Head of caudate nucleus (tissue), 42 donors: ENCODE measurements around the gene KIF21A.

Source experiments
- DNase-seq, 42 donors: peaks; one replicate each; pipeline versions ENCODE4 v3.0.0 to v3.0.0-alpha.2; 2020 to 2021; ENCODE audit warnings: mixed read lengths in 7 of 42
- intact Hi-C: fragments of 100-400 bp; cut with DNase I; formaldehyde crosslinking; loops from one replicate; pipeline ENCODE4 v1.15.0; 2022

Gene KIF21A

GRCh38 chr12:39393179-39393578, 49.7 kb downstream of the KIF21A start:
- DNase-seq: no peak
- intact Hi-C loops: no loop called here

DNA sequence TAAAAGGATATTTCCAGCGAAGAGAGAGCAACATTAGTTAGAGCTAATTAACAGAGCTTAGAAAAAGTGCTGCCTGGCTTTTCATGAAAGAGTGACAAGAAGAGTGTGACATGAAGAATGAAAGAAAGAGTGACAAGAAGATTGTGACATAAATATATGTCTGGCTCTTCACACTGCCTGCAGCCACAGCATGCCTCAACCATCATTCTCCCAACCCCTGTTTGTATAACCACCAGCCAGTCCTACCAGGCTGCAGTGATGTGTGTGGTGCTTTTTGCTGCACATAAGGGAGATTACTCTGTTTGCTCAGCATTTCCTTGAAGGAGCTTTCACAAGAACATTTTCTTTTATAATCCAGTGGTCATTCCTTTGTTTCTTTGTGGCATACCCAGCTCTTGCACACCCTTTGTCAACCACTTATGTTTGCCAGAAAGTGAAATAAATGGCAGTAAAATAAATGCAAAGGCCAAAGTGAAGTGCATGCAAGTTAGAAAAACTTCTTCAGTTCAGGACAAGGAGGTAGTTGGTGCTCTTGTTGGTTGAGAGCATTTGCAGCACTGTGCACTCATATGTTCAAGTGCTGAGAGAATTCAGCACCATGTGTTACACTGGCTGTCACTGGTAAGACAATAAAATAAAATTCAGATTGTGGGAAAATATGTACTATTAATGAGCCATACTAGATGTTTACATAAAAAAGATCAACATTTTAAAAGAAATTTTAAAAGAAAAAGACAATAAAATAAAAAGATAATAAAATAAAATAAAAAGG, 50.6 kb downstream of the KIF21A start:
- no peak for DNase-seq
- intact Hi-C loops: no loop called here

GRCh38 chr12:39390752-39391151, 52.2 kb downstream of the KIF21A start:
- intact Hi-C loops: no loop called here

DNA sequence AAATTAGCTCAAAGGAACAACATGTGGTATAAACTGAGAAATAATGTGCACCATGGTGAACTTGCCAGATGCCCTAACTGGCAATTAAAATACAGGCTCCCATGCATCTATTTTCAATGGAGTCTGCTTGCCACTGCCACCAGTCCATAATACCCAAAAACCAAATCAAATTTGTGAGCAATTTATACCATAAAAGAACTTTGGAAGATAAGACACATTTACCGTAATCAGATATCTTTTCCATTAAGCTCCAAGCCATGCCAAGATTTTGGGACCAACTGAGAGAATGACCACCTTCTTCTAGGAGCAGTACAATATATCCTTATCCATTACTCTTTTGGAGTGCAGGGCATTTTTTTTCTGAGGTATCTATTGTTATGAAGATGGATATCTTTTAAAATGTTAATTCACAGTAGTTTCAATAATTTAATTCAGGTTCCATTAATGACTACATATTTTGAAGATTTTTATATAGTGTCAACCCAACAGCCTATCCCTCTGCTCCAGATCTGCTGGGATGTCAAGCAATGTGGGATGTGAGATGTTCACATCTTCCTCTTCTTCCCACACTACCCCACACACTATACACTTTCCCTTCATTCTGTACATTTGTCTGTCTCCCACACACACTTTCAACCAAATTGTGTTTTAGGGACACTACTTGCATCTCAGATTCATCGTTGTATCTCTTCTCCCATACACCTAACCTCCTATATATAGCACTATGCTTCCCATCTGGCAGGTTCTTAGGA, 53.3 kb downstream of the KIF21A start:
- intact Hi-C loops: no loop called here
- peak in 3 of 42 donors; percentile 35 to 56 (median 55) for DNase-seq

More at GRCh38 chr12:39390752-39391151, 52.2 kb downstream of the KIF21A start:
- DNase-seq: no peak

DNA sequence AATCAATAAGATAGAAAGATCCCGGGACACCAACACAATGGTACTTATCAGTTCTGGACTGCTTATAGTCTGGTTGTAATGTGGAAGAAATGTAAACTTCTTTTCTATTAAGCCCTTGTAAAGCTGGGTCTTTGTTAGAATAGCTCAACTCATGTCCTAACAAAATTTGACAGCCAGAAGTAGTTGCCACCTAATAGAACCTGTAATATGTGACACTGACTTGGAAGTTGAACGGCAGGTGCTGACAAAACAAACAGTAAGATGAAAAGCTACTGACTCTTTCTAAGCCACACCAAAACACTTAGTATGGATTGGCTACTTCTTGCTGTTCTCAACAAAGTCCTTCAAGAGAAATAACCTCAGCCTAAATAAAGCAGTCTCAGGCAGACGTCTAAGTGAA, 56.6 kb downstream of the KIF21A start:
- no peak for DNase-seq
- intact Hi-C loops: no loop called here

GRCh38 chr12:39383114-39383513, 59.8 kb downstream of the KIF21A start:
- intact Hi-C loops: no loop called here
- DNase-seq: no peak

- intact Hi-C loops: no loop called here
- no peak for DNase-seq
Observed at GRCh38 chr12:39380090-39380489, 62.8 kb downstream of the KIF21A start.

DNA sequence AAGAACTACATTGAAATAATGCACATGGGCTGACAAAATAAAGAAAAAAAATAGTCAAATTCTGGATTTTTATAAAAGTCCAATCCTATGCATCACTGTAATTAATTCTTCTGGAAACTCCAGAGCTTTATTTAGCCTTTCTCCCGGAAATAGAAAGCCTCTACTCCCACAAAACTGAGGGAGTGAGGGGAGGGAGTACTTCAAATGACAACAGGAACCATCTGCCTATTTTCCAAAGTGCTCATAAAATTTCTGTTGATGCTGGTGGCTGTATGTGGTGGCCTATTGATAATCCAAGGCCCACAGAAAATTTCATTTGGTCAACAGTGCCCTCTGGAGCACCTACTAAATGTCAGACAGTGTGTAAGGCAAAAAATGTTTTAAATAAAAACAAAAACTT, 64.6 kb downstream of the KIF21A start:
- intact Hi-C loops: no loop called here
- no peak for DNase-seq

DNA sequence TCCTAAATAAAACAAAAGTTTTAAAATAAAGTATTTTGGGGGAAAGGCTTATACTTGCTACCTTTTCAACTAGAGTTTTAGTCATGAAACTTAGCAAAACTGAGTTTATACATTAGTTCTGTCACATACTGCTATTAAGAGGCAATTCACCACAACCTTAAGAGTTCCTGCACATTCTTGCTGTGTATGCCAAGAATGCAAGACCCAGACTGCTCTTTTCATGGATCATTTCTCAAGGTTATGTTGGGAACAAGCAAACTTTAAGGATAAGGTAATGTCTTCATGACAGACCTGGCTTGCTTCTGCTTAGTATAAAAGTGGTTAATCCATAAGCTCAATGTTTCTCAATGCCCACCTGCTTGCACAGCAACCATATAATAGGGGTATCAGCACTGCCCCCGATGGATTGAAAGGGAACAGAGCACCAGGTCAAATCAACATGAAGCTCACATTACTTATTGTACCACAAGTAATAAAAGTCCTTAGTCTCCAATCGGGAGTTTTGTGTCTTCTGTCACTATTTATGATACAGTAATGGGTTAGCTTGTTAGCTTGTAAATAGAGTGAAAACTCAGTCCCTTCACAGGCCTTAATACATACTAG, 67.6 kb downstream of the KIF21A start:
- no peak for DNase-seq

GRCh38 chr12:39372929-39373328, 70.0 kb downstream of the KIF21A start:
- no peak for DNase-seq
- intact Hi-C loops: no loop called here

More for the DNA sequence above, 67.6 kb downstream of the KIF21A start:
- intact Hi-C loops: no loop called here

DNA sequence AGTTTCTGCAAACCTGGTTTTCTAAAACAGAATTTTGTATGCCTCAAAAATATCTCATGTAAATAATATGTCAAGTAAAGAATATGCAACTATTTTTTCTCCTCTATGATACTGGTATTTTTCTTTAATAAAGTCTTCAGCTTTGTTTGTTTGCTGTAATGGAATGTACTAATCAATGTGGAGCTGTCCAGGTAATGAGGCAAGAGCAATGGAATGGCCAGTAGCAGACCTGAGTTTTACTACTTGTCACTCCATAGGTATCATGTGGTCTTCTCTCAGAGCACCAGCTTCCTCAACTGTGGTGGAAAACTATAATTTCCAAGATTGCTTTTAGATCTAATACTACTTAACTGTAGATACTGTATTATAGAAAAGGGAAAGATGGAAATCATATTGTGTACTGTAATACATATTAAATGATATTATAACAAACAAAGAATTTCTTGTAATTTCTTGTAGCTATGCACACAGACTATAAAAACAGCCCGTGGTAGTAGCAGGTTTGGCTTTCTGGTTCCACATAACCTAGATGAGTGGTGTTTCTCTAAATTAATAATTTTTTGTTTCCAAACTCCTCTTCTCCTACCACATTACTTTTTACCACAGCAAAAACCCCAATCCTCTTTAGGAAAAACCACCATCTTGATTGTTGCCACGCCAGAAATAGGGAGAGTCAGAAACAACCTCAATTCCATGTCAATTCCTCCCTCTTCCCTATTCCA, 70.6 kb downstream of the KIF21A start:
- intact Hi-C loops: no loop called here

DNA sequence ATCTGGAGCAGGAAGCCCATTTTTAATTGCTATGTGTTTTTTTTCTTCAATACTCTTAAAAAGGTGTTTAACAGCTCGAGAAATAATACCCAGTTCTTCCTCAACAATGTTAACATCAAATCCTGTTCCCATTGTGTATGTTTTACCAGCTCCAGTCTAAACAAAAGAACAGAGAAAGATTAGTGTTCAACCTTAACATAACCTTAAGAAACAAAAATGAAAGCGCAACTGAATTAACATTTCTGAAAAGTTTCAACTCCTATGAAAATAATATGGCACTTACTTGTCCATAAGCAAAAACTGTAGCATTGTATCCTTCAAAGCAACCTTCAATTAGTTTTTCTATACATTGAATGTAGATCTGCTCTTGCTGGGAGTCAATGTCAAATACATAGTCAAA, 73.2 kb downstream of the KIF21A start:
- DNase-seq: no peak
- intact Hi-C loops: no loop called here

More for the DNA sequence above, 70.6 kb downstream of the KIF21A start:
- DNase-seq: no peak

GRCh38 chr12:39368891-39369290, 74.0 kb downstream of the KIF21A start:
- intact Hi-C loops: no loop called here
- no peak for DNase-seq

DNA sequence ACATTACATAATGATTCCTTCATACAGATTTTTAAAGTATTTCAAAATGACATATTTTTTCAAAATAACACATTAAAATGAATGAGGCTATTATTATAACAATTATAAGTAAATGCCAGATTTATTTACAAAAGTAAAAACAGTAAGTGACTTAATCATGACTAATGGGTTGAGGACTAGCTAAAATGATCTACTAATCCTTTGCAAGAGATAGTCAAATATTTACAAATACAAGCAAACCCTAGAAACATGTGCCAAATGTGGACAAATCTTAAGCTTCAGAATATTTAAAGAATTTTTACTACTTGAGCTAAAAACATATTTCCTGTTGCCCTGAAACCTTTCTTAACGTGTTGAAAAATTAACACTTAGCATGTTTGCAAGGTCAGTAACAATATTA, 74.8 kb downstream of the KIF21A start:
- no peak for DNase-seq
- intact Hi-C loops: no loop called here

DNA sequence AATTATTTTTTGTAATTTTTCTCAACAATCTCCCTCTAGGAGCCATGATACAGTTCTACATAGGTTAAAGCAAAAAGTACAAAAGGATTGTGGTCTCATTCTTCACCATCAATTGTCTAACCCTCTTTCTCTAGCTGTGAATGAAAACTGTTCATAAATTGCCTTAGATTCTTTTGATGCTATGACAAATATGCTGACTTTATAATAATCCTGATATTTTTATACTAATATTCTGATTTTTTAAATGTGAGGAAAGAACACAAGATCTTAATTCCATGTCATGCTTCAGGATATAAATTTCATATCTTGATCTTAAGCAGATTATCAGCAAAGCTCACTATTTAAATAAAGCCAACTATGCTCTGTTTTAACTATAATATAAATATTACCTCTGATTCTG, 75.4 kb downstream of the KIF21A start:
- DNase-seq: no peak
- intact Hi-C loops: no loop called here

DNA sequence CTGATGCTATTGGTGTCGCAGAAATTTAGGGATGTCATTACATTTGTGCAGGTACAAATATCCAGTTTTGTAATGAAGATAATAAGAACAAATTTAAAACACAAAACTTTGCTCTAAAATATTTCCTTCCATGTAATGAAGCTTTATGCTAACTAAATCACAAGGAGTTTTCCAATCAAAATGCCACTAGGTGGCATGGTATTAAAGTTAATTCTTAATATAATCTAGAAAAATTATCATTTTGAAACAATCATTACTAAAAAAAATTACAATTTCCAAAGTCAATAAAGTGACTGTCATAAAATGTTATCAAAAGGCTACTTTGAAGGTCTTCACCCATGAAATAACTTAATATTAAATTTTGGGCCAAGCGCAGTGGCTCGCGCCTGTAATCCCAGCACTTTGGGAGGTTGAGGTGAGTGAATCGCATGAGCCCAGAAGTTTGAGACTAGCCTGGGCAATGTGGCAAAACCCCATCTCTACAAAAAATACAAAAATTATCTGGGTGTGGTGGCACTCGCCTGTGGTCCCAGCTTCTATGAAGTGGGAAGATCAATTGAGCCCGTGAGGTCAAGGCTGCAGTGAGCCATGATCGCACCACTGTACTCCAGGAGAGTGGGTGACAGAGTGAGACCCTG, 77.4 kb downstream of the KIF21A start:
- no peak for DNase-seq
- intact Hi-C loops: no loop called here

- DNase-seq: no peak
- intact Hi-C loops: no loop called here
Observed at GRCh38 chr12:39364196-39364595, 78.7 kb downstream of the KIF21A start.

GRCh38 chr12:39359645-39360044, 83.3 kb downstream of the KIF21A start:
- intact Hi-C loops: no loop called here
- DNase-seq: no peak

DNA sequence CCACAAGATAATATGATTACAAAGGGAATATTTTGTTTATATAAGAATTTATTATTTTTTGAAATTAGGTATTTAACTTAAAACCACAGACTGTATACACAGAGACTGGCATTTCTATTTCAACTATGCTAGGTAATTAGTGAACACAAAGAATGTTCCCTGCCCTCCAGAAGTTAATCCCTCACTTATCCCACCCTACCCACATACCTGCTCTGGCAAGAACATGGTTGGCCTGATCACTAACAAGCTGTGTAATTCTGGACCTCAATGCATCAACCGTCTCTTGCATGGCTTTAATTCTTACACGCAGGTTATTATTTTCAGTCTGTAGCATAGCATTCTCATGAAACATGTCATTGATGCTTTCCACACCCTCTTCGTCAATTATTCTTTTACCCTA, 85.9 kb downstream of the KIF21A start:
- intact Hi-C loops: no loop called here

More for the DNA sequence above, 85.9 kb downstream of the KIF21A start:
- no peak for DNase-seq
